ENCODE data around the gene TYR. TPM values are rescaled to one million over a fixed set of nuclear protein-coding genes. Genes with fewer than 3 reads are reported as not detected.

The TYR gene
- not detected in 2 replicates for total RNA-seq

DNA sequence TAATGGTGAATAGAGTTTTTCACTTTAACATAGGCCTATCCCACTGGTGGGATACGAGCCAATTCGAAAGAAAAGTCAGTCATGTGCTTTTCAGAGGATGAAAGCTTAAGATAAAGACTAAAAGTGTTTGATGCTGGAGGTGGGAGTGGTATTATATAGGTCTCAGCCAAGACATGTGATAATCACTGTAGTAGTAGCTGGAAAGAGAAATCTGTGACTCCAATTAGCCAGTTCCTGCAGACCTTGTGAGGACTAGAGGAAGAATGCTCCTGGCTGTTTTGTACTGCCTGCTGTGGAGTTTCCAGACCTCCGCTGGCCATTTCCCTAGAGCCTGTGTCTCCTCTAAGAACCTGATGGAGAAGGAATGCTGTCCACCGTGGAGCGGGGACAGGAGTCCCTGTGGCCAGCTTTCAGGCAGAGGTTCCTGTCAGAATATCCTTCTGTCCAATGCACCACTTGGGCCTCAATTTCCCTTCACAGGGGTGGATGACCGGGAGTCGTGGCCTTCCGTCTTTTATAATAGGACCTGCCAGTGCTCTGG, at the start of gene TYR:
TSS of gene TYR (plus strand) at position 185 of the 541 bp plus-strand sequence. CDS start at position 264, 79 bp downstream.

Other genes with a start within 250 kb of the TYR start
- under 0.01 TPM in 1 of 2 replicates, not detected in the other for gene GRM5, start 111.9 kb upstream of the TYR start, total RNA-seq

All from smooth muscle cell of bladder (primary cell).